MM.1S (cell line): ENCODE results near the gene KCNMA1.

Source experiments
- EZH2 ChIP-seq: fragments of 300-600 bp; sonication (generic); optimal IDR thresholded peaks from 2 replicates; pipeline ENCODE3; 2017; ENCODE audit warnings: low read depth, mild to moderate bottlenecking, antibody characterized with exemption, low read length, mixed read lengths
- TF ChIP-seq, protein P1 (sequence below): fragments of 300-600 bp; sonication (generic); IDR thresholded peaks from 2 replicates; pipeline ENCODE4 v1.5.1; 2016; ENCODE audit warnings: antibody characterized with exemption, low read length, mixed read lengths

DNA sequence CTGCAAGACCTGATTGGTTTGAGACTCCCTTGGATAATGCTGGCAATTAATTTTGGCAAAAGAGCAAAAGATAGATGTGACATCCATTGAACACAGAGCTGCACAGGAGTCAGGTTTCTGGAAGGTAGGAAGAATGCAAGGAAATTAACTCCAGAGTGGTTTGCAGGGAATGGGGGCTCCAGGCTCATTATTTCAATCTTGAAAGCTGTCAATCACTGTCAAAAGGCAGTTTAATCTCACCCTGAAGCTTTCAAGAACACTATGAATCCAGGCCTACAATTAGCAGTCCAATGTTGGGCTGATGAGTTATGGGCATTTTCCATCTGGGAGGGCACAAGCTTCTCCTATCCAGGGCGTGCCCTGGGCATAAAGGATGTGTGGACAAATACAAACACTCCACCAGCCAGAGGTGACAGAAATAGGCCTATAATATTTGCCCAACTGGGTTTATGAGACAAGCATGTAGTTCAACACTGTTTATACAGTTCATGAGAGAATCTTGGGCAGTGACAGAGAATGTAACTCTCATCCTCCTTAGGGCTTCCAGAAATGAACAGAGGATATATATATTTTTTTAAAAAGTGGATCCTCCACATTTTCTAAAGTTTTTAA lies 80.5 kb downstream of the KCNMA1 start:
- TF ChIP-seq, protein P1, sequence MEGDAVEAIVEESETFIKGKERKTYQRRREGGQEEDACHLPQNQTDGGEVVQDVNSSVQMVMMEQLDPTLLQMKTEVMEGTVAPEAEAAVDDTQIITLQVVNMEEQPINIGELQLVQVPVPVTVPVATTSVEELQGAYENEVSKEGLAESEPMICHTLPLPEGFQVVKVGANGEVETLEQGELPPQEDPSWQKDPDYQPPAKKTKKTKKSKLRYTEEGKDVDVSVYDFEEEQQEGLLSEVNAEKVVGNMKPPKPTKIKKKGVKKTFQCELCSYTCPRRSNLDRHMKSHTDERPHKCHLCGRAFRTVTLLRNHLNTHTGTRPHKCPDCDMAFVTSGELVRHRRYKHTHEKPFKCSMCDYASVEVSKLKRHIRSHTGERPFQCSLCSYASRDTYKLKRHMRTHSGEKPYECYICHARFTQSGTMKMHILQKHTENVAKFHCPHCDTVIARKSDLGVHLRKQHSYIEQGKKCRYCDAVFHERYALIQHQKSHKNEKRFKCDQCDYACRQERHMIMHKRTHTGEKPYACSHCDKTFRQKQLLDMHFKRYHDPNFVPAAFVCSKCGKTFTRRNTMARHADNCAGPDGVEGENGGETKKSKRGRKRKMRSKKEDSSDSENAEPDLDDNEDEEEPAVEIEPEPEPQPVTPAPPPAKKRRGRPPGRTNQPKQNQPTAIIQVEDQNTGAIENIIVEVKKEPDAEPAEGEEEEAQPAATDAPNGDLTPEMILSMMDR: no peak
- TF ChIP-seq EZH2: no peak
